Thoracic aorta (tissue), 2 donors: ENCODE data around the gene GNMT. TPM values are rescaled to one million over a fixed set of nuclear protein-coding genes. Genes with fewer than 3 reads are reported as not detected.

Experiments used
- ATAC-seq: fragments of 150-250 bp; one replicate; pipeline ENCODE4 v1.8.0; 2017; ENCODE audit warnings: low read depth; ENCODE audit not compliant: insufficient number of reproducible peaks, low FRiP score
- DNase-seq: peaks from one replicate; pipeline ENCODE4 v3.0.0-alpha.2; 2020; ENCODE audit warnings: low spot score
- H3K27ac ChIP-seq, 2 donors: fragments of 200-600 bp; sonication (generic); 1 replicate in 1 of 2; 2 replicates in 1 of 2; pipeline ENCODE4 v1.5.1; 2016; ENCODE audit warnings: mild to moderate bottlenecking in 2 of 2, moderate library complexity in 2 of 2
- H3K27me3 ChIP-seq: fragments of 200-600 bp; sonication (generic); replicated peaks from 2 replicates; pipeline ENCODE4 v1.6.0; 2016; ENCODE audit warnings: mild to moderate bottlenecking; ENCODE audit not compliant: insufficient read depth
- H3K36me3 ChIP-seq: fragments of 200-600 bp; sonication (generic); one replicate; pipeline ENCODE4 v1.5.1; 2016
- H3K4me1 ChIP-seq, 2 donors: fragments of 200-600 bp; sonication (generic); 1 replicate in 1 of 2; 2 replicates in 1 of 2; pipeline versions ENCODE4 v1.5.1 to v1.6.0; 2016; ENCODE audit warnings: low read depth in 2 of 2, mild to moderate bottlenecking in 1 of 2; ENCODE audit not compliant: control insufficient read depth in 1 of 2
- H3K4me3 ChIP-seq: fragments of 200-600 bp; sonication (generic); 2 replicates; pipeline ENCODE4 v1.5.1; 2016; ENCODE audit warnings: mild to moderate bottlenecking
- H3K9me3 ChIP-seq: fragments of 200-600 bp; sonication (generic); 2 replicates; pipeline ENCODE4 v1.5.1; 2016
- CTCF ChIP-seq: fragments of 200-600 bp; sonication (generic); IDR thresholded peaks from one replicate; pipeline ENCODE4 v1.5.1; 2019; ENCODE audit warnings: antibody characterized with exemption
- total RNA-seq, 2 donors: library from RNA; depleted of rRNA; stranded (reverse); fragments of >200 nt; gene quantifications; one replicate each; pipeline versions ENCODE4 v1.1.0 to v1.2.3, GENCODE V29; 2016

Gene GNMT
- total RNA-seq, 2 donors from 2014 or later = 3.3 TPM; not detected in 1

DNA sequence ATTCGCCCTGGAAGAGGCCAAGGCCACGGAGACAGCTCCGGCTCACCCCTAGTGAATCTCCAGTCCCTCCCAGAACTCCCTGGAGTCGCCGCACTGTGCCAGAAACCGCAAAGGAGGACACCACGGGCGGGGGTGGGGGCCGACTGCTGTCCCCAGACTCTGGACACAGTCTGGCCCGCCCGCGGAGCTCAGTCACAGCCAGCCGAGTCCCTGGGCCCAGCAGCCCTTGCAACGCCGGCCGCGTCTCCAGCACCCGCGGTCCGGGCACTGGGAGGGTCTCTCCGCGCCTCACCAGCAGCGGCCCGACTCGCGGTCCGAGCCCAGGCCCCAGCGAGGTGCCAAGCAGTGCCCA is 17.9 kb downstream of the GNMT start:
- Histone ChIP-seq H3K27ac (peak overlapping the region; percentile 83 to 90), H3K36me3 (no peaks in the 10 kb centered on the region), H3K4me3 (peak overlapping the region; percentile 75), H3K27me3 (no peaks in the 10 kb centered on the region), H3K9me3 (no peaks in the 10 kb centered on the region), H3K4me1 (peaks cover 16 to 36% of the 10 kb centered on the region in 2 donors)
- no peak for ATAC-seq
- no peak for TF ChIP-seq CTCF
- DNase-seq = no peak

GRCh38 chr6:42978839-42979522 is 18.4 kb downstream of the GNMT start, which contains the start of gene PEX6:
TSS of gene PEX6 (minus strand) at chr6:42979181. CDS start at chr6:42979150, 31 bp downstream.
- DNase-seq = peak; percentile 49
- Histone ChIP-seq H3K4me1 (peaks cover 17 to 40% of the 10 kb centered on the region in 2 donors), H3K36me3 (no peaks in the 10 kb centered on the region), H3K9me3 (no peaks in the 10 kb centered on the region), H3K27me3 (no peaks in the 10 kb centered on the region), H3K4me3 (peak within 1 kb of the TSS; percentile 75), H3K27ac (peak within 1 kb of the TSS; percentile 83 to 90)
- peak; percentile 81 for ATAC-seq
- no peak for TF ChIP-seq CTCF

DNA sequence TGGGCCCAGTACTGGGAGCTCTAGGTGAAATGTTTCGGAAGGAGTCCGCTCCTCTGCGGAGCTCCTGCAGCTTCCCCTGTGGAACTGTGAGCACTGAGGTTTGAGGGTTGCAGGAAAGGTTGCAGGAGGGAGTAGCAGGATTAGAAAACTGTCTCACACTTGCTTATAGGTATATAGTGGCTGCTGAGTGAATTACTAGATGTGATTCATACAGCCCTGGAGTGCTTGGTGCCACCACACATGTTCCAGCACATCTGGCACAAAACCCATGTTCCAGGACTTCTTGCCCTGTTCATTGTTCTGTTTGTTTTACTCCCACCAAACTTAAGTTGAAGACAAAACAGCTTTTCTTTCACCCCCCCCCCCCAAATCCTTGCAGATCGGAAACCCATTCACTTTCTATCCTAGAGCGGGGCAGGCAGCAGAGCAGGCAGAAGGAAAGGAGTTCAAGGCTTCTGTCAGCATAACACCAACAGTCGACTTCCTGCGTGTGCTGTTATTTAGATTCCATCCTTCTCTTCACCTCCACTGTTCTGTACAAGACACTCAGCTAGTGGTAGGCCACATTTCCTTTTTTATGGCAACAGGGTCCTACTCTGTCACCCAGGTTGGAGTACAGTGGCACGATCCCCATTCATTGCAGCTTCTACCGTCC is 19.1 kb downstream of the GNMT start:
- TF ChIP-seq CTCF = no peak
- Histone ChIP-seq H3K9me3 (no peaks in the 10 kb centered on the region), H3K27me3 (no peaks in the 10 kb centered on the region), H3K27ac (peak overlapping the region; percentile 83 to 90), H3K4me1 (peaks cover 17 to 40% of the 10 kb centered on the region in 2 donors), H3K4me3 (peak overlapping the region; percentile 75), H3K36me3 (no peaks in the 10 kb centered on the region)
- ATAC-seq (no peak), DNase-seq (no peak)

DNA sequence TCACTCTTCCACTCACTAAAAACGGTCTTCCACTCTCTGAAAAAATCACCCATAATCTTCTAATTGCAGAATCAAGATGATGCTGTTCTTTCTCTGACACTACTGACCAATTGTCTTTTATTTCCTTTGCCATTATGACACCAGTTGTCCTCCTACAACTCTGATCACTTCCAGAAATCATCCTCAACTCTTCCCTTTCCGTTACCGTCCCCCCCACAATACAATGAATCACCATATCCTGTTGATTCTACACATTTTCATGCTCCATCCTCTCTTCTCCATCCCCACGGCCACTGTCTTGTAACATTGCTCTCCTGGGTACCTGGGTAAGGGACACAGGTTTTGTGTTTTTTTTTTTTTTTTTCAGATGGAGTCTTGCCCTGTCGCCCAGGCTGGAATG is 21.3 kb downstream of the GNMT start:
- no peak overlapping the region for H3K27ac ChIP-seq
- no peaks in the 10 kb centered on the region for H3K27me3 ChIP-seq
- DNase-seq (no peak), ATAC-seq (no peak)
- TF ChIP-seq CTCF = no peak
- no peaks in the 10 kb centered on the region for H3K9me3 ChIP-seq
- H3K4me3 ChIP-seq = no peak overlapping the region
- peaks cover 36 to 52% of the 10 kb centered on the region in 2 donors for H3K4me1 ChIP-seq
- no peaks in the 10 kb centered on the region for H3K36me3 ChIP-seq

- H3K9me3 ChIP-seq = no peaks in the 10 kb centered on the region
- no peaks in the 10 kb centered on the region for H3K27me3 ChIP-seq
- peak within 1 kb of the TSS; percentile 90 for H3K4me3 ChIP-seq
- DNase-seq (peak; percentile 97), ATAC-seq (peak; percentile 98)
- H3K4me1 ChIP-seq = peaks cover 36 to 61% of the 10 kb centered on the region in 2 donors
- peaks cover 4% of the 10 kb centered on the region for H3K36me3 ChIP-seq
- peak within 1 kb of the TSS; percentile 76 to 88 for H3K27ac ChIP-seq
- peak; percentile 9 for TF ChIP-seq CTCF
These were observed 23.7 kb downstream of the GNMT start, which contains the start of gene PPP2R5D for GRCh38 chr6:42984001-42984923. TSS of gene PPP2R5D (plus strand) at chr6:42984570. CDS start at chr6:42984678, 108 bp downstream.
